ENCODE measurements around the gene IGSF21. TPM values are rescaled to one million over a fixed set of nuclear protein-coding genes. Genes with fewer than 3 reads are reported as not detected.

IGSF21 gene
- total RNA-seq, 6 experiments from 2014 or later: not detected

DNA sequence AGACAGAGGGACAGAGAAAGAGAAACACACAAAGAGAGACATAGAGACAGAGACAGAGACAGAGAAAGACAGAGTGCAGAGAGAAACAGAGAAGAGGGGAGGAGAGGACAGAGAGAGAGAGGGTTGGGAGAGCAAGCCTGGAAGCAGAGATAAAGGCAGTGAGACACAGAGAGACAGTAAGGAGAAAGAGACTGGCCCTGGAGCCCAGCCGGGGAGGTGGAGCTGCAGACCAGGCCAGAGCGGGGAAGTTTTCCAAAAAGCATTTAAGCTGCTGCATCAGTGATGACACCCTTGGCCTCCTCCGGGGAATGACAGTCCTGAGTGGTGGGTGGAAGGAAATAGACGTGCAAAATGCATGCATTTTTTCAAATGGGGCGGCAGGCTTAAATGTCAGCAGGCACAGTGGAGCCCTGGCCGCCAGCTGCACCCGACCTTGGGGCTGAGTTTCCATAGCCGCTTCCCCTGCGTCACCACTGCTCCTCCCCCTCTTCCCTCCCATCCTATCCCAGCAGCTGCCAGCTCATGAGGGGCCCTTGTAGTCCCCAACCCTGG, 277.7 kb downstream of the IGSF21 start:
- H3K4me3 Mint-ChIP-seq: no peak overlapping the region
- no peak overlapping the region for H3K27ac Mint-ChIP-seq
- peaks cover 11% of the 10 kb centered on the region; the same call in 1 of the 2 replicates for H3K36me3 Mint-ChIP-seq (ENCODE audit: low read depth)
- TF ChIP-seq CTCF (IDR thresholded peaks at IDR 0.05): no peak
- no peaks in the 10 kb centered on the region for H3K27me3 Mint-ChIP-seq (ENCODE audit: insufficient read depth)
- H3K4me1 Mint-ChIP-seq (ENCODE audit: low read depth): no peaks in the 10 kb centered on the region
- DNase-seq: no peak
- peaks cover 65% of the 10 kb centered on the region for H3K9me3 Mint-ChIP-seq

- no peaks in the 10 kb centered on the region for H3K27me3 Mint-ChIP-seq (ENCODE audit: insufficient read depth)
Measured at GRCh38 chr1:18386591-18386990, 279.0 kb downstream of the IGSF21 start.

GRCh38 chr1:18387307-18387706, 279.7 kb downstream of the IGSF21 start:
- H3K9me3 Mint-ChIP-seq: peaks cover 51% of the 10 kb centered on the region
- no peak for DNase-seq
- H3K27me3 Mint-ChIP-seq (ENCODE audit: insufficient read depth): no peaks in the 10 kb centered on the region
- H3K27ac Mint-ChIP-seq: no peak overlapping the region
- TF ChIP-seq CTCF (IDR thresholded peaks at IDR 0.05): no peak
- H3K4me3 Mint-ChIP-seq: no peak overlapping the region
- H3K36me3 Mint-ChIP-seq (ENCODE audit: low read depth): no peaks in the 10 kb centered on the region; the same call in 1 of the 2 replicates
- H3K4me1 Mint-ChIP-seq (ENCODE audit: low read depth): no peaks in the 10 kb centered on the region

More at GRCh38 chr1:18386591-18386990, 279.0 kb downstream of the IGSF21 start:
- DNase-seq: no peak
- H3K27ac Mint-ChIP-seq: no peak overlapping the region
- H3K4me1 Mint-ChIP-seq (ENCODE audit: low read depth): no peaks in the 10 kb centered on the region
- peaks cover 54% of the 10 kb centered on the region for H3K9me3 Mint-ChIP-seq
- no peak overlapping the region for H3K4me3 Mint-ChIP-seq
- TF ChIP-seq CTCF (IDR thresholded peaks at IDR 0.05): no peak
- H3K36me3 Mint-ChIP-seq (ENCODE audit: low read depth): peaks cover 4% of the 10 kb centered on the region; the same call in 1 of the 2 replicates

DNA sequence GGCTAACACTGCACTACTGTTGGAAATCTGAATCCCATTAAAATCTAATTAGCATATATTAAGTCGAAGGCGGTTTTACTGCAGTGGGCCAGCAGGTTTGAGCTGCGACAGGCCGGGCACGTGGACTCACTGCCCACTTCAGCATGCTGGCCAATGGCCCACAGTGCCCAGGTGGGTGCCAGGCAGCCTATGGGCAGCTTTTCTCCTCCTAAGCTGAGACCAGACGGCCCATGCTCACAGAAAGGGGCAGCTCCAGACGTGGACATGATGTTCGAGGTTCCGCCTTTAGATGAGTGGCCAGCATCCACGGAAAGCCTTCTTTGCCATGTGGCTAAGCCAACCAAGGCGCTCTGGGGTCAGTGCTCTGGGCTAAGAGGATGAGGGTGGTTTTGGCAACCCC, 283.4 kb downstream of the IGSF21 start:
- Mint-ChIP-seq H3K27me3 (ENCODE audit: insufficient read depth) (no peaks in the 10 kb centered on the region; the same call in 1 of the 2 replicates), H3K36me3 (ENCODE audit: low read depth) (no peaks in the 10 kb centered on the region; the same call in 1 of the 2 replicates), H3K4me1 (ENCODE audit: low read depth) (no peaks in the 10 kb centered on the region), H3K27ac (no peak overlapping the region), H3K9me3 (peaks cover 49% of the 10 kb centered on the region), H3K4me3 (no peak overlapping the region)
- no peak for TF ChIP-seq CTCF (IDR thresholded peaks at IDR 0.05)
- DNase-seq: no peak

DNA sequence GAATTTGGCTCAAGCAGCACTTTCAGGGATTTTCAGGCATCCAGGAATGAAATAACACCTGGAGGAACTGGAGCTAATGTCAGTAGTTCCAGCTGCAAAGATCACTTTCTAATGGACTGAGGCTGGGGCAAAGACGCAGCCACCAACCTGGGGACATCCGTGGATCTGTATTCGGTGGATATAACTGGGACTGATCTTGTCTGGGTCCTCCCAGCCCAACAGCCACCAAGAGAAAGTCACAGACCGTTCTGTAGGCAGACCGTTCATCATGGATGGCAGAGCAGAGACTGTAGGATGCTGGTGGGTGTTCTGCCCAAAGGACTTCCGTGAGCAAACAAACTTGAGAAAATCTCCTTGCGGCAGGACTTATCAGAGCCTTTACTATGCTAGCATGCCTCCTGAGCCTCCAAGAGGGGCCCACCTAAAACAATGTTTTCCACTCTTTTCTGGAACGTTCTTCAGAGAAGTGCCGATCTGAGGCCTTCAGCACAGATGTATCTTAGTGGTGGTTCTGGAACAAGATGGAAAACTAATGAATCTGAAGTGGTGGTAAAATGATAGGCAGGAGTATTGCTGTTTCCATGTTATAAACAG, 287.1 kb downstream of the IGSF21 start:
- Mint-ChIP-seq H3K9me3 (peaks cover 52% of the 10 kb centered on the region), H3K27me3 (ENCODE audit: insufficient read depth) (no peaks in the 10 kb centered on the region; the same call in none of the 2 replicates), H3K27ac (no peak overlapping the region), H3K4me1 (ENCODE audit: low read depth) (no peaks in the 10 kb centered on the region), H3K36me3 (ENCODE audit: low read depth) (no peaks in the 10 kb centered on the region; the same call in 1 of the 2 replicates), H3K4me3 (no peak overlapping the region)
- DNase-seq: no peak
- no peak for TF ChIP-seq CTCF (IDR thresholded peaks at IDR 0.05)
